DMS153 treated with DMSO at 0.1 percent for 48 hours (cell line): ENCODE measurements around the gene DSCAML1.

ENCODE experiments used
- DNase-seq: peaks from one replicate; lab custom pipeline; 2025; ENCODE audit not compliant: unreplicated experiment; lab: John Stamatoyannopoulos, UW

Gene DSCAML1

GRCh38 chr11:117795638-117796455, 1.2 kb downstream of the DSCAML1 start:
- no peak for DNase-seq

GRCh38 chr11:117794772-117795629, 2.0 kb downstream of the DSCAML1 start:
- DNase-seq, result no peak

- DNase-seq, result no peak
Observed at GRCh38 chr11:117794135-117794534, 2.9 kb downstream of the DSCAML1 start.

- DNase-seq, result no peak
Observed at GRCh38 chr11:117793583-117793982, 3.4 kb downstream of the DSCAML1 start.

GRCh38 chr11:117792992-117793391, 4.0 kb downstream of the DSCAML1 start:
- DNase-seq, result no peak

GRCh38 chr11:117792241-117792640, 4.8 kb downstream of the DSCAML1 start:
- no peak for DNase-seq

- DNase-seq, result no peak
Observed at GRCh38 chr11:117790279-117790678, 6.7 kb downstream of the DSCAML1 start.

GRCh38 chr11:117789241-117789640, 7.8 kb downstream of the DSCAML1 start:
- no peak for DNase-seq

- DNase-seq, result no peak
Observed at GRCh38 chr11:117786135-117786870, 10.7 kb downstream of the DSCAML1 start.

GRCh38 chr11:117782101-117782500, 14.9 kb downstream of the DSCAML1 start:
- no peak for DNase-seq

- DNase-seq, result no peak
Observed at GRCh38 chr11:117781627-117782026, 15.4 kb downstream of the DSCAML1 start.

- no peak for DNase-seq
Observed at GRCh38 chr11:117780456-117780855, 16.6 kb downstream of the DSCAML1 start.

GRCh38 chr11:117774553-117774952, 22.5 kb downstream of the DSCAML1 start:
- DNase-seq, result no peak

- no peak for DNase-seq
Observed at GRCh38 chr11:117772360-117772759, 24.7 kb downstream of the DSCAML1 start.

- DNase-seq, result no peak
Observed at GRCh38 chr11:117771841-117772240, 25.2 kb downstream of the DSCAML1 start.

GRCh38 chr11:117771197-117771596, 25.8 kb downstream of the DSCAML1 start:
- no peak for DNase-seq

GRCh38 chr11:117770061-117770460, 27.0 kb downstream of the DSCAML1 start:
- DNase-seq, result no peak

GRCh38 chr11:117769533-117769932, 27.5 kb downstream of the DSCAML1 start:
- no peak for DNase-seq

GRCh38 chr11:117768506-117768905, 28.5 kb downstream of the DSCAML1 start:
- DNase-seq, result no peak

GRCh38 chr11:117767071-117767470, 29.9 kb downstream of the DSCAML1 start:
- no peak for DNase-seq

GRCh38 chr11:117766576-117766975, 30.4 kb downstream of the DSCAML1 start:
- DNase-seq, result no peak
